BJ (cell line): ENCODE measurements around the gene LPXN. TPM values are rescaled to one million over a fixed set of nuclear protein-coding genes. Genes with fewer than 3 reads are reported as not detected.

Experiments used
- CTCF ChIA-PET: fragments of 350-600 bp; formaldehyde crosslinking; extraction: SDS; loops from one replicate; lab custom pipeline; 2021; ENCODE audit warnings: antibody characterized with exemption, inconsistent platforms; lab: Yijun Ruan, JAX
- POLR2A ChIA-PET: fragments of 300-600 bp; sonication (Branson Sonifier 250); formaldehyde crosslinking; extraction: SDS; loops from one replicate; lab custom pipeline; 2021; ENCODE audit warnings: antibody characterized with exemption; lab: Charles Lee
- DNase-seq: peaks from one replicate; pipeline ENCODE4 v3.0.0-alpha.2; 2011; ENCODE audit warnings: low read depth
- H3K27me3 ChIP-seq: 2 replicates; pipeline ENCODE4 v1.6.0; 2011; ENCODE audit warnings: low read length; ENCODE audit not compliant: control insufficient read depth, insufficient read depth
- H3K36me3 ChIP-seq: 2 replicates; pipeline ENCODE4 v1.5.1; 2011; ENCODE audit warnings: low read length; ENCODE audit not compliant: control insufficient read depth, insufficient read depth
- H3K4me3 ChIP-seq: 2 replicates; pipeline ENCODE4 v1.5.1; 2011; ENCODE audit warnings: low read depth, mild to moderate bottlenecking, control low read depth, low read length
- CTCF ChIP-seq: IDR thresholded peaks from 2 replicates; pipeline ENCODE4 v1.5.1; 2011; ENCODE audit warnings: low read depth, mild to moderate bottlenecking, control low read depth, inconsistent platforms, low read length, moderate library complexity; ENCODE audit not compliant: insufficient read depth
- polyA minus RNA-seq: library from RNA; depleted of rRNA, polyadenylated mRNA; stranded (reverse); fragments of >200 nt; gene quantifications from 2 replicates; pipeline ENCODE4 v1.2.3, GENCODE V29; 2011; rRNA and poly(A)+ RNA removed
- polyA plus RNA-seq: library from polyadenylated mRNA; depleted of rRNA; stranded (reverse); fragments of >200 nt; gene quantifications from 2 replicates; pipeline ENCODE4 v1.2.3, GENCODE V29; 2011; rRNA removed

The LPXN gene
- polyA plus RNA-seq (29.2 TPM in 2 replicates), polyA minus RNA-seq (17.4 and 21.2 TPM in 2 replicates)

- no peak for TF ChIP-seq CTCF
- no peak for DNase-seq
- CTCF ChIA-PET, result interaction anchor here (0.6 to 4.4 kb wide), 3 partner anchors 9 to 102 kb away, joined by 3 to 45 read pairs (median 8); no protein-coding TSS in a partner anchor
These were observed at the start of gene LPXN for GRCh38 chr11:58575377-58576020. TSS of gene LPXN (minus strand) at chr11:58575856. CDS start at chr11:58575772, 84 bp downstream.

GRCh38 chr11:58625086-58625485 lies 49.4 kb upstream of the LPXN start:
- ChIA-PET CTCF (interaction anchor here (0.9 kb wide), 1 partner anchor 57 kb away, joined by 3 read pairs; no protein-coding TSS in a partner anchor), POLR2A (no interaction called here)
- no peak for DNase-seq
- TF ChIP-seq CTCF, result no peak
- Histone ChIP-seq H3K4me3 (no peak overlapping the region), H3K36me3 (peaks cover 4% of the 10 kb centered on the region), H3K27me3 (no peaks in the 10 kb centered on the region)

More at GRCh38 chr11:58575377-58576020, at the start of gene LPXN:
- POLR2A ChIA-PET, result no interaction called here
- peak within 1 kb of the TSS; percentile 5; the same call in 1 of the 2 replicates for H3K4me3 ChIP-seq
- no peaks in the 10 kb centered on the region for H3K27me3 ChIP-seq
- H3K36me3 ChIP-seq, result no peaks in the 10 kb centered on the region

- no peak for DNase-seq
- POLR2A ChIA-PET, result no interaction called here
These were observed 46.7 kb upstream of the LPXN start, which contains the start of gene CNTF for GRCh38 chr11:58622344-58622743. TSS of gene CNTF (plus strand) at chr11:58622665. CDS start at chr11:58622753, 88 bp downstream.

GRCh38 chr11:58621586-58622262 lies 46.1 kb upstream of the LPXN start:
- DNase-seq, result no peak
- ChIA-PET POLR2A (no interaction called here), CTCF (interaction anchor here (1.2 to 2.1 kb wide), 3 partner anchors 8 to 28 kb away, joined by 3 to 6 read pairs (median 5); no protein-coding TSS in a partner anchor)
- H3K27me3 ChIP-seq, result no peaks in the 10 kb centered on the region
- peaks cover 8% of the 10 kb centered on the region for H3K36me3 ChIP-seq
- no peak overlapping the region for H3K4me3 ChIP-seq
- TF ChIP-seq CTCF, result no peak

More at GRCh38 chr11:58622344-58622743, 46.7 kb upstream of the LPXN start, which contains the start of gene CNTF:
- peaks cover 6% of the 10 kb centered on the region for H3K36me3 ChIP-seq
- no peak within 1 kb of the TSS for H3K4me3 ChIP-seq
- CTCF ChIA-PET, result interaction anchor here (1.2 to 2.1 kb wide), 2 partner anchors 10 to 29 kb away, joined by 3 to 6 read pairs; no protein-coding TSS in a partner anchor
- TF ChIP-seq CTCF, result no peak
- H3K27me3 ChIP-seq, result no peaks in the 10 kb centered on the region
